Upper lobe of left lung (tissue), 6 donors: Measurements from ENCODE around the gene TM4SF4. TPM values are rescaled to one million over a fixed set of nuclear protein-coding genes. Genes with fewer than 3 reads are reported as not detected.
A peak's percentile ranks its signal among the peaks of the same experiment; 100 is the strongest.

ENCODE experiments used
- ATAC-seq, 2 donors: fragments of 200-7000 bp; cut with Tn5 transposase; one replicate each; pipeline ENCODE4 v1.9.1; 2022; ENCODE audit warnings: mild to moderate bottlenecking in 2 of 2, moderate library complexity in 2 of 2; ENCODE audit not compliant: low FRiP score in 2 of 2
- DNase-seq, 2 donors: peaks; one replicate each; pipeline ENCODE4 v3.0.0-alpha.2; 2019 to 2020
- H3K27ac ChIP-seq, 4 donors: fragments of 200-600 bp; sonication (generic); one replicate each; pipeline ENCODE4 v1.5.1; 2016 to 2019
- H3K27me3 ChIP-seq, 4 donors: fragments of 200-600 bp; sonication (generic); one replicate each; pipeline ENCODE4 v1.5.1; 2017 to 2019
- H3K36me3 ChIP-seq, 4 donors: fragments of 200-600 bp; sonication (generic); one replicate each; pipeline ENCODE4 v1.5.1; 2016 to 2019
- H3K4me1 ChIP-seq, 4 donors: fragments of 200-600 bp; sonication (generic); one replicate each; pipeline ENCODE4 v1.5.1; 2018 to 2019
- H3K4me3 ChIP-seq, 4 donors: fragments of 200-600 bp; sonication (generic); one replicate each; pipeline ENCODE4 v1.5.1; 2017 to 2019; ENCODE audit warnings: mild to moderate bottlenecking in 2 of 4, moderate library complexity in 1 of 4
- H3K9me3 ChIP-seq, 4 donors: fragments of 200-600 bp; sonication (generic); one replicate each; pipeline ENCODE4 v1.5.1; 2018 to 2019
- CTCF ChIP-seq, 6 experiments: fragments of 450-650 bp in 4 of 6; fragments of 200-600 bp in 2 of 6; sonication (generic) in 2 of 6; IDR thresholded peaks; one replicate each; pipeline ENCODE4 v1.5.1; 2016 to 2019; ENCODE audit warnings: antibody characterized with exemption in 6 of 6
- EP300 ChIP-seq, 4 donors: sonication (generic); formaldehyde crosslinking; IDR thresholded peaks; one replicate each; pipeline ENCODE4 v1.5.1; 2017; ENCODE audit warnings: antibody characterized with exemption in 4 of 4, control low read depth in 2 of 4
- POLR2A ChIP-seq, 4 donors: fragments of 450-650 bp; IDR thresholded peaks; one replicate each; pipeline ENCODE4 v1.5.1; 2016 to 2017; ENCODE audit warnings: antibody characterized with exemption in 4 of 4, mild to moderate bottlenecking in 2 of 4
- POLR2AphosphoS5 ChIP-seq, 2 donors: sonication (generic); formaldehyde crosslinking; IDR thresholded peaks; one replicate each; pipeline ENCODE4 v1.5.1; 2017; ENCODE audit warnings: antibody characterized with exemption in 2 of 2
- WGBS, 2 donors: methylation state at CpG; one replicate each; pipeline ENCODE4 v1.1.5; 2017 to 2018; 5-methylcytosine and 5-hydroxymethylcytosine counted together
- total RNA-seq, 6 donors: library from RNA; depleted of rRNA in 4 of 6; stranded (reverse); fragments of >200 nt in 4 of 6; gene quantifications; one replicate each; pipeline versions ENCODE4 v1.1.0 to v1.2.1, GENCODE V29; 2016 to 2021
- donor health status: DM: no; HTN: no; CAD: no; lungs with moderate emphysema.
- donor health status: DM: no; HTN: yes; CAD: no; lungs with severe emphysema.

The TM4SF4 gene
- total RNA-seq, 6 donors from 2014 or later, result 1.8 to 2.5 (median 2.2) TPM; not detected in 2

DNA sequence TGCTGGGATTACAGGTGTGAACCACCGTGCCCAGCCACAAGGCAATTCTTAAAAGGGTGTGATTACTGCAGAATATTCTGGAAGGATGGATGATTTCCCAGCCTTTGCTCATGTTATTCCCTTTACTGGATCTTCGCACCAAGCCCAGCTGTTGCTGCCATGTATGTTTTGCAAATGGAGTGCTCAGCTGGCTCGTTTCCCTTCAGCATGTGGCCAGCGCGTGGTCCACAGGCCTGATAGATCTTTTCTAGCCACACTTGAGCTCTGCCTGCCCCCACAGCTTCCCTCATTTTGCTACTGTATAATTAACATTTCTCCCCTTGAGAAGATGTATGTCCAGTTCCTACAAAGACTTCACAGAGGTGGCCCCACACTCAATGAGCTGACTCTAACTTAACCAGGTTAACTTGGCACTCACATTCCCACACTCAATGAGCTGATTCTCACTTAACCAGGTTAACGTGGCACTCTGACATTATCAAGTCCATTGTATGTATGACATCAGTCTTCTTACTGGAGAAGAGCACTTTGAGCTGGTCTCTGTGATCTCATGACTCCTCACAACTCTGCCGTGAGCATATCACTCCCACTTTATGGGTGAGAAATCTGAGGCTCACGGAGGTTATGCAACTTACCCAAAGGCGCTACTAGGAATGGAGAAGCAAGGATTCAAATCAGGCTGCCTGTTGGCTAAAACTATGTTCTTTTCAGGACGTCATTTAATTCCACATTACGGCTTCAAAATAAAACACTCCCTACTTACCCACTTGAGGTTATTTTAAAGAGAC lies 49.2 kb downstream of the TM4SF4 start:
- Histone ChIP-seq H3K9me3 (no peaks in the 10 kb centered on the region), H3K4me1 (peaks cover 17 to 32% (median 22%) of the 10 kb centered on the region in 4 donors), H3K27me3 (no peaks in the 10 kb centered on the region), H3K27ac (peak overlapping the region in 2 of 4 donors; percentile 2 to 32), H3K4me3 (no peak overlapping the region), H3K36me3 (peaks cover 6 to 59% (median 10%) of the 10 kb centered on the region in 4 donors)
- ATAC-seq (no peak), DNase-seq (no peak)
- TF ChIP-seq POLR2AphosphoS5 (IDR thresholded peaks at IDR 0.05) (no peak), EP300 (IDR thresholded peaks at IDR 0.05) (no peak), POLR2A (IDR thresholded peaks at IDR 0.05) (no peak), CTCF (IDR thresholded peaks at IDR 0.05) (no peak)
- 71 to 74% methylated on average over 11 of the region's 11 CpGs for WGBS, 2 donors

DNA sequence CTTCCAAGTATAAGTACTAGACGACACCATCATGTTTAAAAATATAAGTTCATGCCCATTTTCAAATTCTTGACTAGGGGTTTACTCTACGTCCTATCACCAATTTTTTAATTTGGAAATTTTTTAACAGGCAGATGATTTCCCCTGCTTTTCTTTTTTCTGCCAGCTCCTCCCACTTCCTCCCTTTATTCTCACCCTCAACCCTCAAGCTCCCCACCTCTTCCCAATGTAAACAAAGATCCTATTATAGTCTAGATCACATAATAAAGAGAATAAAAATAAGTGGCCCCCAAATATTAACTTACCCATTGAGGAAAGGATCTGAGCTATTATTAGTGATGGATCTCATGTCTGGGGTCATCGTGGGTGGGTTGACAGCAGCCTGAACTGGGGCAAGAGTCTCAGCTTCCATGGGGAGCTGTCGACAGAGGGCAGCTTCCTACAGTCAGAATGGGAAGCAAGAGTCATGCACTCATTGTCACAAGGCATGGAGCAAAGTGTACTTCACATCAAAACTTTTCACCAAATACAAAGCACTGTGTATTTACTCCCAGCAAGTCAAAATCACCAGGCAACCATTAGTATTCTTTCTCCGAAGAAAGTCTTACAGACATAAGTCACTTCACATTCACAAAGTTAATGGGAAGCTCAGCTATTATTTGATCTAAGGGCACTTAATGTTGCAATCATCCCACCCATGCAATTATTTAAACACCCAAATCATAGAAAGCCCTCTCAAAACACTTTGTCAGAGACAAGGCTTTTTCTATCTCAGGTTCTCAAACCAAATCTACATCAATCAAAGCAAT lies 53.2 kb downstream of the TM4SF4 start:
- peak; percentile 68 to 89 for ATAC-seq
- peak overlapping the region; percentile 60 to 75 (median 66) for H3K27ac ChIP-seq
- TF ChIP-seq EP300 (IDR thresholded peaks at IDR 0.05) (peak in 2 of 4 donors; percentile 29 to 83), POLR2A (IDR thresholded peaks at IDR 0.05) (no peak), CTCF (IDR thresholded peaks at IDR 0.05) (peak in 3 of 6 experiments; percentile 12 to 48 (median 37)), POLR2AphosphoS5 (IDR thresholded peaks at IDR 0.05) (peak in 1 of 2 donors; percentile 62)
- no peak overlapping the region for H3K4me3 ChIP-seq
- peak in 1 of 2 donors; percentile 67 for DNase-seq
- H3K9me3 ChIP-seq, result no peaks in the 10 kb centered on the region
- 26 to 38% methylated on average over 5 of the region's 5 CpGs for WGBS, 2 donors
- peaks cover 24 to 58% (median 31%) of the 10 kb centered on the region in 4 donors for H3K4me1 ChIP-seq
- no peaks in the 10 kb centered on the region for H3K27me3 ChIP-seq
- peaks cover 3 to 31% (median 6%) of the 10 kb centered on the region in 4 donors for H3K36me3 ChIP-seq

GRCh38 chr3:149528340-149528650 lies 53.8 kb downstream of the TM4SF4 start:
- Histone ChIP-seq H3K36me3 (peaks cover 3 to 25% (median 6%) of the 10 kb centered on the region in 4 donors), H3K9me3 (no peaks in the 10 kb centered on the region), H3K4me3 (no peak overlapping the region), H3K27ac (peak overlapping the region; percentile 60 to 75 (median 62)), H3K4me1 (peaks cover 26 to 61% (median 35%) of the 10 kb centered on the region in 4 donors), H3K27me3 (no peaks in the 10 kb centered on the region)
- no peak for DNase-seq
- 41 to 43% methylated on average over 4 of the region's 4 CpGs for WGBS, 2 donors
- ATAC-seq, result no peak
- TF ChIP-seq POLR2AphosphoS5 (IDR thresholded peaks at IDR 0.05) (no peak), POLR2A (IDR thresholded peaks at IDR 0.05) (no peak), CTCF (IDR thresholded peaks at IDR 0.05) (no peak), EP300 (IDR thresholded peaks at IDR 0.05) (no peak)

DNA sequence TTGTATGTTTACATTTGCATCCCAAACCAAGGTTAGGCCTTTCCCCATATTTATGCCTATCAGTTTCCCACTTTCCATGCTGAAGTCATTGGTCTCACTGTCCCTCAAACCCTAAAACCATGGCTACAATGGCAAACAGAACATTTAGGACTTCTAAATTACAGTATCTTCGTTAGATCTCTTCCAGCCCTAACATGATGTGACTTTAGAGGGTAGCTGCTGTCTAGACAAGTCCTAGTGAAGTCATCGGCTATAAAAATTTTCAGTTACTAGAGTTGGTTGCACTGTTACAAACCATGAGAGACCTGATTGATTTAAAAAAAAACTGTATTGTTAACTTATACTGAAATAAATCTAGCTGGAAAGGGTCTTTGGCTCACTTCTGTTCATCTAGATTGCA lies 54.6 kb downstream of the TM4SF4 start:
- TF ChIP-seq POLR2A (IDR thresholded peaks at IDR 0.05), result no peak
- H3K27ac ChIP-seq, result peak overlapping the region in 3 of 4 donors; percentile 60 to 75 (median 64)
- WGBS, 2 donors, result 88 to 90% methylated on average over 2 of the region's 2 CpGs
- peaks cover 27 to 61% (median 37%) of the 10 kb centered on the region in 4 donors for H3K4me1 ChIP-seq
- no peak for DNase-seq
- no peak overlapping the region for H3K4me3 ChIP-seq
- H3K9me3 ChIP-seq, result no peaks in the 10 kb centered on the region
- peaks cover 0 to 17% (median 6%) of the 10 kb centered on the region in 4 donors for H3K36me3 ChIP-seq
- no peaks in the 10 kb centered on the region for H3K27me3 ChIP-seq
- ATAC-seq, result no peak
